Stimulated activated CD8-positive, alpha-beta memory T cell treated with anti-CD3 and anti-CD28 coated beads, Interleukin-15, amount 100 ng/mL, for 48 hours (primary cell): ENCODE results near the gene MORC1.
"Not testable (repeated sequence)": the region's sequence is repeated elsewhere in the genome, so short reads cannot be mapped to it uniquely, and the experiment has no call there.

Source experiments
- DNase-seq, 2 donors: peaks; one replicate each; pipeline ENCODE4 v3.0.0-alpha.2; 2020; ENCODE audit warnings: low read depth in 2 of 2

The MORC1 gene

GRCh38 chr3:109098079-109098644 is 19.8 kb downstream of the MORC1 start:
- no peak for DNase-seq

GRCh38 chr3:109095166-109095565 is 22.8 kb downstream of the MORC1 start:
- no peak for DNase-seq

GRCh38 chr3:109093561-109093960 is 24.4 kb downstream of the MORC1 start:
- DNase-seq = no peak

GRCh38 chr3:109091846-109092245 is 26.1 kb downstream of the MORC1 start:
- DNase-seq = no peak

GRCh38 chr3:109089265-109089664 is 28.7 kb downstream of the MORC1 start:
- no peak for DNase-seq

- peak in 1 of 2 donors; percentile 5 for DNase-seq
These were observed 36.0 kb downstream of the MORC1 start for GRCh38 chr3:109081746-109082510.

GRCh38 chr3:109080090-109080489 is 37.8 kb downstream of the MORC1 start:
- DNase-seq = not testable (repeated sequence)

GRCh38 chr3:109073116-109073515 is 44.8 kb downstream of the MORC1 start:
- no peak for DNase-seq

GRCh38 chr3:109072194-109072593 is 45.7 kb downstream of the MORC1 start:
- DNase-seq = no peak

GRCh38 chr3:109071350-109072142 is 46.4 kb downstream of the MORC1 start:
- DNase-seq = no peak

GRCh38 chr3:109070211-109070610 is 47.7 kb downstream of the MORC1 start:
- no peak for DNase-seq

- no peak for DNase-seq
These were observed 51.1 kb downstream of the MORC1 start for GRCh38 chr3:109066864-109067263.

- no peak for DNase-seq
These were observed 58.7 kb downstream of the MORC1 start for GRCh38 chr3:109059264-109059663.

- DNase-seq = no peak
These were observed 60.3 kb downstream of the MORC1 start for GRCh38 chr3:109057616-109058015.

GRCh38 chr3:109057056-109057455 is 60.9 kb downstream of the MORC1 start:
- no peak for DNase-seq

GRCh38 chr3:109050591-109051167 is 67.3 kb downstream of the MORC1 start:
- DNase-seq = no peak

GRCh38 chr3:109047366-109047765 is 70.6 kb downstream of the MORC1 start:
- no peak for DNase-seq

GRCh38 chr3:109045271-109046040 is 72.5 kb downstream of the MORC1 start:
- DNase-seq = no peak

GRCh38 chr3:109035082-109035481 is 82.9 kb downstream of the MORC1 start:
- DNase-seq = no peak

GRCh38 chr3:109033000-109033660 is 84.8 kb downstream of the MORC1 start:
- no peak for DNase-seq

GRCh38 chr3:109028753-109029152 is 89.2 kb downstream of the MORC1 start:
- DNase-seq = no peak
